Duodenal mucosa (tissue), 2 donors: ENCODE measurements around the gene PDCL3.

ENCODE experiments used
- H3K27ac ChIP-seq: one replicate; pipeline ENCODE4 v1.7.0; 2013; ENCODE audit warnings: low read depth, low read length
- H3K27me3 ChIP-seq, 2 donors: one replicate each; pipeline ENCODE4 v1.7.0; 2013; ENCODE audit warnings: low read length in 2 of 2, control low read depth in 1 of 2; ENCODE audit not compliant: insufficient read depth in 2 of 2, control insufficient read depth in 1 of 2
- H3K36me3 ChIP-seq, 2 donors: one replicate each; pipeline ENCODE4 v1.7.0; 2013; ENCODE audit warnings: low read length in 2 of 2, control low read depth in 1 of 2; ENCODE audit not compliant: insufficient read depth in 2 of 2, control insufficient read depth in 1 of 2
- H3K4me1 ChIP-seq, 2 donors: one replicate each; pipeline ENCODE4 v1.7.0; 2013; ENCODE audit warnings: low read length in 2 of 2, control low read depth in 1 of 2; ENCODE audit not compliant: insufficient read depth in 2 of 2, control insufficient read depth in 1 of 2
- H3K4me3 ChIP-seq, 2 donors: one replicate each; pipeline ENCODE4 v1.7.0; 2013; ENCODE audit warnings: low read length in 2 of 2, low read depth in 1 of 2
- H3K9ac ChIP-seq, 2 donors: one replicate each; pipeline ENCODE4 v1.7.0; 2013; ENCODE audit warnings: low read length in 2 of 2, low read depth in 1 of 2
- H3K9me3 ChIP-seq, 2 donors: one replicate each; pipeline ENCODE4 v1.7.0; 2013; ENCODE audit warnings: low read length in 2 of 2, control low read depth in 1 of 2; ENCODE audit not compliant: control insufficient read depth in 1 of 2

The PDCL3 gene

GRCh38 chr2:100616841-100617390 lies 54.1 kb downstream of the PDCL3 start:
- Histone ChIP-seq H3K27me3 (no peaks in the 10 kb centered on the region), H3K4me1 (no peaks in the 10 kb centered on the region), H3K9ac (no peak overlapping the region), H3K27ac (no peak overlapping the region), H3K36me3 (no peaks in the 10 kb centered on the region), H3K9me3 (peaks cover 0 to 3% of the 10 kb centered on the region in 2 donors), H3K4me3 (no peak overlapping the region)

- no peak overlapping the region for H3K27ac ChIP-seq
- H3K9ac ChIP-seq: no peak overlapping the region
- no peaks in the 10 kb centered on the region for H3K36me3 ChIP-seq
- H3K4me1 ChIP-seq: no peaks in the 10 kb centered on the region
- no peak overlapping the region for H3K4me3 ChIP-seq
- no peaks in the 10 kb centered on the region for H3K27me3 ChIP-seq
- peaks cover 0 to 3% of the 10 kb centered on the region in 2 donors for H3K9me3 ChIP-seq
Measured at GRCh38 chr2:100619951-100620350, 57.2 kb downstream of the PDCL3 start.

GRCh38 chr2:100620481-100620880 lies 57.7 kb downstream of the PDCL3 start:
- Histone ChIP-seq H3K27me3 (no peaks in the 10 kb centered on the region), H3K9ac (no peak overlapping the region), H3K4me3 (no peak overlapping the region), H3K27ac (no peak overlapping the region), H3K36me3 (no peaks in the 10 kb centered on the region), H3K9me3 (peaks cover 0 to 3% of the 10 kb centered on the region in 2 donors), H3K4me1 (no peaks in the 10 kb centered on the region)

GRCh38 chr2:100621371-100621951 lies 58.7 kb downstream of the PDCL3 start:
- no peak overlapping the region for H3K27ac ChIP-seq
- H3K4me3 ChIP-seq: no peak overlapping the region
- H3K9me3 ChIP-seq: peaks cover 0 to 3% of the 10 kb centered on the region in 2 donors
- H3K27me3 ChIP-seq: no peaks in the 10 kb centered on the region
- no peaks in the 10 kb centered on the region for H3K4me1 ChIP-seq
- no peak overlapping the region for H3K9ac ChIP-seq
- no peaks in the 10 kb centered on the region for H3K36me3 ChIP-seq

GRCh38 chr2:100623033-100623715 lies 60.4 kb downstream of the PDCL3 start:
- H3K4me3 ChIP-seq: no peak overlapping the region
- peaks cover 0 to 7% of the 10 kb centered on the region in 2 donors for H3K27me3 ChIP-seq
- H3K4me1 ChIP-seq: no peaks in the 10 kb centered on the region
- H3K9ac ChIP-seq: no peak overlapping the region
- H3K36me3 ChIP-seq: no peaks in the 10 kb centered on the region
- no peak overlapping the region for H3K27ac ChIP-seq
- H3K9me3 ChIP-seq: peaks cover 0 to 3% of the 10 kb centered on the region in 2 donors

GRCh38 chr2:100623930-100624329 lies 61.1 kb downstream of the PDCL3 start:
- Histone ChIP-seq H3K4me1 (no peaks in the 10 kb centered on the region), H3K4me3 (no peak overlapping the region), H3K36me3 (no peaks in the 10 kb centered on the region), H3K27me3 (peaks cover 0 to 7% of the 10 kb centered on the region in 2 donors), H3K9me3 (peaks cover 0 to 3% of the 10 kb centered on the region in 2 donors), H3K27ac (no peak overlapping the region), H3K9ac (no peak overlapping the region)

GRCh38 chr2:100624536-100624935 lies 61.7 kb downstream of the PDCL3 start:
- Histone ChIP-seq H3K27me3 (peaks cover 0 to 7% of the 10 kb centered on the region in 2 donors), H3K4me3 (no peak overlapping the region), H3K27ac (no peak overlapping the region), H3K4me1 (no peaks in the 10 kb centered on the region), H3K36me3 (no peaks in the 10 kb centered on the region), H3K9me3 (peaks cover 0 to 3% of the 10 kb centered on the region in 2 donors), H3K9ac (no peak overlapping the region)

GRCh38 chr2:100625717-100626116 lies 62.9 kb downstream of the PDCL3 start:
- Histone ChIP-seq H3K27ac (no peak overlapping the region), H3K9me3 (peaks cover 0 to 3% of the 10 kb centered on the region in 2 donors), H3K4me1 (no peaks in the 10 kb centered on the region), H3K4me3 (no peak overlapping the region), H3K36me3 (no peaks in the 10 kb centered on the region), H3K27me3 (peaks cover 1 to 7% of the 10 kb centered on the region in 2 donors), H3K9ac (no peak overlapping the region)
